Neural progenitor cell (in vitro differentiated cells): Measurements from ENCODE around the gene ADCY5. TPM values are rescaled to one million over a fixed set of nuclear protein-coding genes. Genes with fewer than 3 reads are reported as not detected.

Experiments
- DNase-seq: peaks from one replicate; pipeline ENCODE4 v3.0.0-alpha.2; 2016; ENCODE audit warnings: low spot score
- H2AFZ ChIP-seq: fragments of 200-600 bp; sonication (generic); replicated peaks from 2 replicates; pipeline ENCODE4 v1.6.1; 2016; ENCODE audit warnings: antibody characterized with exemption
- H3F3A ChIP-seq: fragments of 200-600 bp; sonication (generic); 2 replicates; pipeline ENCODE4 v1.6.1; 2016; ENCODE audit warnings: antibody characterized with exemption, low read depth
- H3K27ac ChIP-seq: fragments of 200-600 bp; sonication (generic); 2 replicates; pipeline ENCODE4 v1.5.1; 2016; ENCODE audit warnings: mild to moderate bottlenecking
- H3K27me3 ChIP-seq: fragments of 200-600 bp; sonication (generic); 2 replicates; pipeline ENCODE4 v1.6.1; 2016; ENCODE audit warnings: mild to moderate bottlenecking, moderate library complexity
- H3K36me3 ChIP-seq: fragments of 200-600 bp; sonication (generic); 2 replicates; pipeline ENCODE4 v1.5.1; 2016
- H3K4me1 ChIP-seq: fragments of 200-600 bp; sonication (generic); 2 replicates; pipeline ENCODE4 v1.6.1; 2016; ENCODE audit warnings: mixed run types
- H3K4me2 ChIP-seq: fragments of 200-600 bp; sonication (generic); 2 replicates; pipeline ENCODE4 v1.6.1; 2016
- H3K4me3 ChIP-seq: fragments of 200-600 bp; sonication (generic); 2 replicates; pipeline ENCODE4 v1.5.1; 2016
- H3K79me2 ChIP-seq: fragments of 200-600 bp; sonication (generic); 2 replicates; pipeline ENCODE4 v1.6.1; 2016; ENCODE audit warnings: low read depth
- H3K9ac ChIP-seq: fragments of 200-600 bp; sonication (generic); 2 replicates; pipeline ENCODE4 v1.6.1; 2016
- H3K9me3 ChIP-seq: fragments of 200-600 bp; sonication (generic); 2 replicates; pipeline ENCODE4 v1.5.1; 2016; ENCODE audit warnings: low read depth
- H4K20me1 ChIP-seq: fragments of 200-600 bp; sonication (generic); 2 replicates; pipeline ENCODE4 v1.6.1; 2016; ENCODE audit warnings: low read depth
- H3K27ac Mint-ChIP-seq: 3 replicates; pipeline ENCODE4 v1.8.0; 2021; ENCODE audit warnings: mixed read lengths
- H3K27me3 Mint-ChIP-seq: 2 replicates; pipeline ENCODE4 v1.8.0; 2022; ENCODE audit warnings: low read depth, mild to moderate bottlenecking, inconsistent platforms, moderate library complexity, mixed read lengths; ENCODE audit not compliant: insufficient read depth
- H3K36me3 Mint-ChIP-seq: 3 replicates; pipeline ENCODE4 v1.8.0; 2021; ENCODE audit warnings: mixed read lengths
- H3K4me1 Mint-ChIP-seq: 3 replicates; pipeline ENCODE4 v1.8.0; 2021; ENCODE audit warnings: mixed read lengths
- H3K4me3 Mint-ChIP-seq: 3 replicates; pipeline ENCODE4 v1.8.0; 2021; ENCODE audit warnings: mild to moderate bottlenecking, moderate library complexity, mixed read lengths
- H3K9me3 Mint-ChIP-seq: 3 replicates; pipeline ENCODE4 v1.8.0; 2020; ENCODE audit warnings: mixed read lengths
- CTCF ChIP-seq: fragments of 200-600 bp; sonication (generic); IDR thresholded peaks from 2 replicates; pipeline ENCODE4 v1.5.1; 2017; ENCODE audit warnings: antibody characterized with exemption, mild to moderate bottlenecking
- EZH2 ChIP-seq: fragments of 200-600 bp; sonication (generic); IDR thresholded peaks from 2 replicates; pipeline ENCODE4 v1.6.1; 2017; ENCODE audit warnings: antibody characterized with exemption, mild to moderate bottlenecking, moderate library complexity
- EZH2phosphoT487 ChIP-seq: fragments of 200-600 bp; sonication (generic); IDR thresholded peaks from 2 replicates; pipeline ENCODE4 v1.6.1; 2017; ENCODE audit warnings: antibody characterized with exemption
- total RNA-seq: library from RNA; depleted of rRNA; stranded (reverse); fragments of >200 nt; gene quantifications from 2 replicates; pipeline ENCODE4 v1.2.3, GENCODE V29; 2015; ENCODE audit warnings: low replicate concordance

Gene ADCY5
- total RNA-seq, 1 donor from 2014 or later = 1.6 TPM

GRCh38 chr3:123302961-123303360, 145.9 kb downstream of the ADCY5 start:
- no peak for DNase-seq
- H3K79me2 ChIP-seq = no peaks in the 10 kb centered on the region
- no peak overlapping the region for H3K27ac ChIP-seq
- H4K20me1 ChIP-seq = no peaks in the 10 kb centered on the region
- H2AFZ ChIP-seq = no peak overlapping the region
- TF ChIP-seq CTCF (no peak), EZH2 (no peak), EZH2phosphoT487 (no peak)
- no peaks in the 10 kb centered on the region for H3K4me1 ChIP-seq
- H3K4me2 ChIP-seq = no peak overlapping the region
- Mint-ChIP-seq H3K9me3 (no peaks in the 10 kb centered on the region), H3K27me3 (no peaks in the 10 kb centered on the region), H3K27ac (no peak overlapping the region), H3K4me1 (no peaks in the 10 kb centered on the region), H3K4me3 (no peak overlapping the region), H3K36me3 (no peaks in the 10 kb centered on the region)
- no peaks in the 10 kb centered on the region for H3F3A ChIP-seq
- no peak overlapping the region for H3K4me3 ChIP-seq
- no peaks in the 10 kb centered on the region for H3K36me3 ChIP-seq
- no peaks in the 10 kb centered on the region for H3K9me3 ChIP-seq
- H3K9ac ChIP-seq = no peak overlapping the region
- H3K27me3 ChIP-seq = no peaks in the 10 kb centered on the region

- TF ChIP-seq CTCF (no peak), EZH2 (no peak), EZH2phosphoT487 (no peak)
- Mint-ChIP-seq H3K4me1 (no peaks in the 10 kb centered on the region), H3K36me3 (no peaks in the 10 kb centered on the region), H3K27ac (no peak overlapping the region), H3K4me3 (no peak overlapping the region), H3K9me3 (no peaks in the 10 kb centered on the region), H3K27me3 (no peaks in the 10 kb centered on the region)
- no peaks in the 10 kb centered on the region for H4K20me1 ChIP-seq
- DNase-seq = no peak
- no peaks in the 10 kb centered on the region for H3K4me1 ChIP-seq
- H3K9ac ChIP-seq = no peak overlapping the region
- H3F3A ChIP-seq = no peaks in the 10 kb centered on the region
- no peak overlapping the region for H3K27ac ChIP-seq
- no peaks in the 10 kb centered on the region for H3K36me3 ChIP-seq
- no peaks in the 10 kb centered on the region for H3K9me3 ChIP-seq
- H3K79me2 ChIP-seq = no peaks in the 10 kb centered on the region
- no peak overlapping the region for H3K4me3 ChIP-seq
- H3K4me2 ChIP-seq = no peak overlapping the region
- no peaks in the 10 kb centered on the region for H3K27me3 ChIP-seq
- H2AFZ ChIP-seq = no peak overlapping the region
Observed at GRCh38 chr3:123301331-123302184, 147.3 kb downstream of the ADCY5 start.

- H3K27me3 Mint-ChIP-seq = peaks cover under 1% of the 10 kb centered on the region
Observed at GRCh38 chr3:123300583-123300982, 148.3 kb downstream of the ADCY5 start.

More at GRCh38 chr3:123300583-123300982, 148.3 kb downstream of the ADCY5 start:
- no peaks in the 10 kb centered on the region for H3K9me3 Mint-ChIP-seq
- DNase-seq = no peak
- no peaks in the 10 kb centered on the region for H3K36me3 Mint-ChIP-seq
- H4K20me1 ChIP-seq = no peaks in the 10 kb centered on the region
- no peaks in the 10 kb centered on the region for H3K9me3 ChIP-seq
- H3K4me1 Mint-ChIP-seq = no peaks in the 10 kb centered on the region
- H3K79me2 ChIP-seq = no peaks in the 10 kb centered on the region
- H3K9ac ChIP-seq = no peak overlapping the region
- TF ChIP-seq CTCF (no peak), EZH2 (no peak), EZH2phosphoT487 (no peak)
- H3K4me2 ChIP-seq = no peak overlapping the region
- no peaks in the 10 kb centered on the region for H3K36me3 ChIP-seq
- H3K4me1 ChIP-seq = no peaks in the 10 kb centered on the region
- no peak overlapping the region for H3K4me3 ChIP-seq
- no peak overlapping the region for H3K27ac Mint-ChIP-seq
- H3K27ac ChIP-seq = no peak overlapping the region
- H3K27me3 ChIP-seq = no peaks in the 10 kb centered on the region
- H3F3A ChIP-seq = no peaks in the 10 kb centered on the region
- H2AFZ ChIP-seq = no peak overlapping the region
- H3K4me3 Mint-ChIP-seq = no peak overlapping the region
